Erythroblast (primary cell): ENCODE measurements around the gene SLC25A38.

Experiments used
- GATA1 ChIP-seq: IDR thresholded peaks from 2 replicates; pipeline ENCODE4 v1.6.1; 2011; ENCODE audit warnings: low read depth, mild to moderate bottlenecking, control low read depth, low read length, moderate library complexity
- POLR2A ChIP-seq: IDR thresholded peaks from 2 replicates; pipeline ENCODE4 v1.6.1; 2011; ENCODE audit warnings: mild to moderate bottlenecking, low read length

DNA sequence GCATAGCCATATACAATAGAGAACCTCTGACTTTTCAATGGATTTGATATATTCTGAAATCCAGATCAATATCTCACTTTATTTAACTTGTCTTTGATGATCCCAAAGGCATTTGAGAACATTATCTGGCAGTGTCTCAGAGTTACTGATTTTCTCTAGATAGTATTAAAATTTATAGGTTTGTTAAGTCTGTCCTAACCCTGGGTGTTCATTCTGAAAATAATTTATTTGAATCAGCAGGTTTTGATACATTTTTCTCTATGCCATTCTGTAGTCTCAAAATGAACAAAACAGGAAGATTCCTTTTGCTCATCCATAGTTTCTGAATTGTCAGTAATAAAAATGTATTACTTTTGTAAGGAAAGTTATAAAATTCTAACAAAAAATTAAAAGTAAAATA lies 39.4 kb upstream of the SLC25A38 start:
- TF ChIP-seq POLR2A, result no peak
- TF ChIP-seq GATA1, result no peak
